Skin of body (tissue), 2 donors: ENCODE results near the gene USP36. TPM values are rescaled to one million over a fixed set of nuclear protein-coding genes. Genes with fewer than 3 reads are reported as not detected.
"Not testable (repeated sequence)": the region's sequence is repeated elsewhere in the genome, so short reads cannot be mapped to it uniquely, and the experiment has no call there.

ENCODE experiments used
- DNase-seq: peaks from one replicate; lab custom pipeline; 2025; lab: John Stamatoyannopoulos, UW
- total RNA-seq: library from RNA; depleted of rRNA; stranded (reverse); fragments of >200 nt; gene quantifications from one replicate; pipeline ENCODE4 v1.2.3, GENCODE V29; 2014

The USP36 gene
- total RNA-seq, 1 donor from 2014 or later: 43.3 TPM

DNA sequence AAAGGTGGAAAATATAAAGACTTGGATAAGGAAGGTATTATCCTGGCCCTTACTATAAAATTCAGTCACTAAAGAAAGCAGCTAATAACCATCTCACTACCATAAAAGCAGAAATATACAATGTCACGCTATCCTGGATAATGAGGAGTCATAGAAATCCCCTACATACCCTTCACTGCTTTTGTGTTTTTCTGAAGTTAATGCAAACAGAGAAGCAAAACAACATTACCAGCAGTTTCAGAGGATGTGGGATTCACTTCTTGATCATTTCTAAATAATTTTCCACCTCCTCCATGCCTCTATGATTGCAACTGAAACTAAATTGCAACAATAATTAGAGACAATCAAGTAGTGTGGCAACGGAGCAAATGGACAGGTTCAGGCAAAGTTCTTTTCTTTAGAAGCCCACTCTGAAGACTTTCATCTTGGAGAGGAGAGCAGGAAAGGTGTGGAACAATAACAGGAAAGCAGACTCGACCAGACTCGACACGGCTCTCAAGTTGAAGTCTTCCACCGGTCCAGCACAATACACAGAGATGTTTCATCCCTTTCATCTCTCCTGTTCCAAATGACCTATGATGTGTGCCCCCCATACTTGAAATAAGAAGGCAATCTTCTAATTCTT, 68.7 kb downstream of the USP36 start:
- no peak for DNase-seq

DNA sequence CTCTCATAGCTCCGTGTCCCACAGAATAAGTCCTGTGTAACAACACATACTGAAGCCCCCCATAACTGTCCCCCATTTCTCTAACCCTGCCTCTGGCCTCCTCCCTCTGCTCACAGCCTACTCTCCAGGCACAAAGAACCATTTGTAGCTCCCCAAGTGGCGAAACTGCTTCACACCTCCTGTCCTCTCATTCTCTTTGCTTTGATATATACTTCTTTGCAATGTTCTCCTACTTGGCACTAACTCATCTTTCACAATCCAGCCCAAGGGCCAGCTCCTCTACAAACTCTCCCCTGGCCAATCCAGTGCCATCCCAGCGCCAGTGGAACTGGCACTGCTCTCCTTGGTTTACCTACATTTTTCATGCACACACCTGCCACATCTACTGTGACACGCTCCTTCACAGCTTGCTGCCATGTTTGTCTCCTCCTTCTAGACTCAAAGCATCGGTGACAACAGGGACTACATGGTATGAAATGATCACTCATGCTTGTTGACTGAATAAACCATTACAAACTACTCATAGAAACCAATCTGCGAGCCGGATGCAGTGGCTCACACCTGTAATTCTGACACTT, 71.3 kb downstream of the USP36 start:
- no peak for DNase-seq

DNA sequence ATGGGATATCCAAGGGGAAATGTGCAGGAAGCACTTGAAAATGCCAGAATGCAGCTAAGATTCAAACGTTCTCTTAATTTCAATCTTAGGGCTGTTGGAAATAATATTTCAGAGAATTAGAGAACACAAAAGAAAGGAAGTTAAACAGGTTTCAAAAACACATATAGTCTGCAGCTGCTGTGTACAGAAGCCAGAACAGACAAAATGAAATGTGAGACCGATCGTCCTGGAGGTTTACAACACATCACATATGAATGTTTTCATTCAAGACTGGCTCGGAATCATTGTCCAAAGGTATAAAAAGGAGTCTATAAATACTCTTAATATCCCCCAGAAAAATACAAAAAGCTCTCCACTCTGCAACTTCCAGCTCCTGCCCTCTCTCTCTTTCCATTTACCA, 72.8 kb downstream of the USP36 start:
- no peak for DNase-seq

GRCh38 chr17:78766743-78767294, 73.8 kb downstream of the USP36 start:
- no peak for DNase-seq

DNA sequence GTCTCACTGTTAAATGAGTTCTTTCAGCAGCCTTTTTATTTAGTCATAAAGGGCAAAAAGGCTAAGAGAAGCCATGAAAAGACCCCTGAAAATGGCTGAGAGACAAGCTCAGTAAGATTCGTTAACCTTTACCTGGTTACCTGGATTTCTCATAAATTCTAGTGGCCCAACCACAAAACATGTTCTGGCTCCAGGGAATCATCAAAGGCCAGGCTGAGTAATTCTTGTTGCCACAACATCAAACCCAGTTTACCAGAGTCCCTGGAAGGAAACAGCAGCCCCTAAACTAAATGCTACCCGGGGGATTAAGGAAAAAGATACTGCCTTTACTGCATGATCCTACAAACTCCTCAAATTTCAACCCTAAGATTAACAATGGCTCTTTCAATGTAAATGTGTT, 74.4 kb downstream of the USP36 start:
- DNase-seq: no peak

DNA sequence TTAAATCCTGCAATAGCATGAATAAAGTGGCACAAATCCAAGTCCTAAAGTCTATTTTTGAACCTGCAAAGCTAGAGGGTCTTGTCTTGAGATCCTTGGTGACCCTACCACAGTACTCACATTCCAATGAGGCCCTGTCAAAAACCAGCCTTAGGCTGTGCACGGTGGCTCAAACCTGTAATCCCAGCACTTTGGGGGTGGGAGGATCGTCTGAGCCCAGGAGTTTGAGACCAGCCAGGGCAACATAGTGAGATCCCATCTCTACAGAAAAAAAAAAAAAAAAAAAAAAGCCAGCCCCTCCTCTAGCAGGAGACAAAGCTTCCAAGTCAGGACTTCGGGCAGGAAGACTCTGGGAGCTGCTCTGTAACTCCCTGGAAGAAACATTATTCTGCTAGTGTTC, 74.8 kb downstream of the USP36 start:
- no peak for DNase-seq

DNA sequence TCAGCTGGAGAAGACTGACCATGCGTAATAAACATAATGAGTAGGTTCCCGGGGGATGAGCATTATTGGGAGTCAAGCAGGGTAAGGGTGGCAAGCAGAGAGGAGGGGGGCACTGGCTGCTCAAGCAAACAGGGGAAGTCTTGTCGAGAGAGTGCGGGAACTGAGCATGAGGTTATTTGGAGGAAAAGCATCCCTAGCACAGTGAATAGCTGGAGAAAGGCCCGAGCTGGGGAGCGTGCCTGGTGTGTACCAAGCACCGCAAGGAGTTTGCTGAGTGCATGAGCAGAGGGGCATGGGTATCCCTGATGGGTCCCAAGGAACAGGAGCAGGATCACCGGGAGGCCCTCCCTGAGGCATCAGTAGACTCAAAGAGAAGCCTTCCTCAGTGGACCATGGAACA, 75.7 kb downstream of the USP36 start:
- no peak for DNase-seq

GRCh38 chr17:78763561-78763960, 77.1 kb downstream of the USP36 start:
- no peak for DNase-seq

GRCh38 chr17:78761789-78762406, 78.7 kb downstream of the USP36 start:
- no peak for DNase-seq

DNA sequence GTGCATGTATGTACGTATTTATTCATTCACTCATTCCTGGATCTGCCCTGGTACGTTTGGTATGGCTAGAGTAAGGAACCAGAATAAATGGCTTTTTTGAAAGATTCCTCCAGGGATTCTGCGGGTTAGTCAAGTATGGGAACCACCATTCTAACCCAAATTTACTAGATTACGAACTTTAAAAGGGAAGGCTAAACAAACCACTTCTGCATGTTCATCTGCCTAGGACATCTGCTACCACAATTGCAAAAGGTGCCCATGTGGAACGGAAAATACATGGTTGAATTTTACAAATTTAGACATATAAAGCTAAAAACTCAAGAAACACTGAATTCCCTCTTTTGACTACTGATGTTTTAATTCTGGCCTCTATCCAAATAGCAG, 80.7 kb downstream of the USP36 start:
- no peak for DNase-seq

DNA sequence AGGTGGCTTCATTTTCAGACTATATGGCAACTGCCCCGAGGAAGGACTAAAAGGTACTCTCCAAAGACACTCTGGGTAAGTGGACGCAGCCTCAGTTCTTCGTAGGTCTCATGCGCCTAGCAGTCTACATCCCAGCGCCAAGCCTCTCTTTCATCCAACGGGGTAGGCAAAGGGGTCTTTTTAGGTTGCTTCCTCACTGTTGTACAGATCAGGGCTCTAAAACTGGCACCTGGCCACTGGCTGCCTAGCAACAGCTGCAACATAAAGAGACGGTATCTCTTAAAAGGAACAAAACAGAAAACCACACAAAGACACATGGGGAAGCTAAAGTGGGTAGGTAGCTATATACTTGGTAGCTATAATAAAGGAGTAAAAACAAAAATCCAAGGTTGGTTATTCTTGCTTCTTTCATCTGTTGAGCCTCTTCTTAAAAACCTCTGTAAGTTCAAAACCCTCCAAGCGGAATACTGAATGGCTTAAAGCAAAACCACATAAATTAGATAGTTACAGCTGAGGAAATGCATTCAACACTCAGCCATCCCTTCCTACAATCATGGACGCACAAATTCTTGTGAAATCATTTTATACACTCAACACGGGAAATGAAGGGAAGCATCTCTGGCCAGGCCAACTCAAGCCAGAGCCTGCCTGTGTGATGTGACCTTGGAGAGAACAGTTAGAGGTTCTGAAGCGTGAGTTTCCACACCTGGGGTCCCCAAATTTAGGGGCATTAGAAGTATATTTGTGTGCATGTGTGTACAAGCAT, 81.2 kb downstream of the USP36 start:
- DNase-seq: peak; percentile 24

DNA sequence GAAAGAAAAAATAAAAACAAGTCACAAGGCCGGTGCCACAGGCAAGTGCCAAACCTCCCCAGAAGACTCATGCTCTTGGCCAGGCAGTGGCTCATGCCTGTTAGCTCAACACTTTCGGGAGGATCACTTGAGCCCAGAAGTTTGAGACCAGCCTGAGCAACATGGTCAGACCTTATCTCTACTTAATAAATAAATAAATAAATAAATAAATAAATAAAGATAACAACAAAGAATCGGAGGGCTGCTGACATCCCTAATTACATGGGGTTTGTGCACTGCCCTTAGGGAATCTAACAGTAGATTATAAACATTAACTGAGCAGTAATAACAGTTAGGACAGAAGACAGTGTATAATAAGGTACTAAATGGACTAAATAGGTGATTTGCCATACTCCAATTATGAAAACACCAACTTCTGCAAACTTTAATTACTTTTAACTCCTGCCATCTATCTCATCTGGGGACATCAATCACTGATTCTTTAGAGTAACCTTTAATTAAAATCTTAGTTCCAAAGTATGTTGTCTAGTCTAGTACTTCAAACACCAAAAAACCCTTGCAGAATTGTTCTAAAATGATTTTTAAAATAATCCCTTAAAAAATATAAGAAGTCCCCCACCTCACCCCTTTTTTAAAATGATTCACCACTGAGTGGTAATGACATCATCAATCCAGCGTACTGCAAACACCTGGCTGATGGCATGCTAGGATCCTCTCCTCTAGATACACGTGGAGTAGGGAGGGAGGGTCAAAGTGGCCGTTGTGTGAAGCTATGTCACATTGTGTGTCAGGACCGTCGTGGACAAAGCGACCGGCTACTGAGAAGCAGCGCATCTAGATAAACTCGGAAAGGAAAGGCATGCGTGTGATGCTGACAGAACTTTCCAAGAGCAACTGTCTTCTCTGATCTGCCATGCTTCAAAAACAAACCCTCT, 87.0 kb downstream of the USP36 start:
- DNase-seq: no peak

GRCh38 chr17:78751447-78752161, 89.0 kb downstream of the USP36 start:
- no peak for DNase-seq

GRCh38 chr17:78751000-78751399, 89.6 kb downstream of the USP36 start:
- not testable (repeated sequence) for DNase-seq

DNA sequence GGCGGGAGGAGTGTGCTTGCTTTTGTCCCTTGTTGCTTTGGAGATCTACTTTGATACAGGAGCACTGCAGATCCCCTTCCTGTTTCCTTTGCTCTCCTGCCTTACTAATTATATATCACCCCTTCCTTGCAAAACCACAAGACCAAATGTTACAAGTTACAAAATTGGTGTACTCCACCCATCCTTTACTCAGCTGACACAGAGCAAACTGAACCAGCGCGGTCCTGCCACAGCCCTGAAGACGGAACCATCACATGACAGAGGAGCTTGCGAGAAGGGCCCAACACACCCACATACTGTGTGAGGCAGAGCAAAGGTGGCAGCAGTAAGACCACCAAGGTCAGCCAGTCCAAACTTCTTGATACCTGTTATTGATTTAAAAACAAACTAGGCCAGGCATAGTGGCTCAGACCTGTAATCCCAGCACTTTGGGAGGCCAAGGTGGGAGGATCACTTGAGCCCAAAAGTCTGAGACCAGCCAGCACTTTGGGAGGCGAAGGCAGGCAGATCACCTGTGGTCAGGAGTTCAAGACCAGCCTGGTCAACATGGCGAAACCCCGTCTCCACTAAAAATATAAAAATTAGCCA, 91.8 kb downstream of the USP36 start:
- DNase-seq: no peak

GRCh38 chr17:78748048-78748729, 92.4 kb downstream of the USP36 start:
- DNase-seq: no peak

DNA sequence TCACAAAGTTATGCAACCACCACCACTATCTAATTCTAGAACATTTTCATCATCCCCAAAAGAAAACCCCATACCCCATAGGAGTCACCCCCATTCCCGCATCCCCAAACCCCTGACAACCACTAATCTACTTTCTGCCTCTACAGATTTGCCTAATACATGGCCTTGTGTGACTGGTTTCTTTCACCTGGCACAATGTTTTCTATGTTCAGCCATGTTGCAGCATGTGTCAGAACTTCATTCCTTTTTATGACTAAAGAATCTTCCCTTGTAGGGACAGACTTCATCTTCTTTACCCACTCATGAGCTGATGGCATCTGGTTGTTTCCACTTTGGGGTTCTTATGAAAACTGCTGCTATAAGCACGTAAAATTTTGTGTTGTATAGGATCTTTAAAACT, 93.1 kb downstream of the USP36 start:
- no peak for DNase-seq

DNA sequence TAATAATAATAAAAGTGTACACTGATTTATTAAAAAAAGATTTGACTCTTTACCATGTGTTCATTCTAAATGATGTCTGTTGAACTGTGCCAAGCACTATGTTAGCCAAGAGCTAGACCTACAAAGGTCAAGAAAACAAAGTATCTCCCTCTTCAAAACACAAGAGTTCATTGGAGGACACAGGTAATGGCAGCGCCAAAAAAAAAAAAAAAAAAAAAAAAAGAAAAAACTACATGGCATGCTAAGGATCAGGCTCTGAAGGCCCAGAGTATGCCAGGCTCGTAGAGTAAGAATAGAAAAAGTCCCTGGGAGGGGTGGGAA, 93.7 kb downstream of the USP36 start:
- DNase-seq: no peak

DNA sequence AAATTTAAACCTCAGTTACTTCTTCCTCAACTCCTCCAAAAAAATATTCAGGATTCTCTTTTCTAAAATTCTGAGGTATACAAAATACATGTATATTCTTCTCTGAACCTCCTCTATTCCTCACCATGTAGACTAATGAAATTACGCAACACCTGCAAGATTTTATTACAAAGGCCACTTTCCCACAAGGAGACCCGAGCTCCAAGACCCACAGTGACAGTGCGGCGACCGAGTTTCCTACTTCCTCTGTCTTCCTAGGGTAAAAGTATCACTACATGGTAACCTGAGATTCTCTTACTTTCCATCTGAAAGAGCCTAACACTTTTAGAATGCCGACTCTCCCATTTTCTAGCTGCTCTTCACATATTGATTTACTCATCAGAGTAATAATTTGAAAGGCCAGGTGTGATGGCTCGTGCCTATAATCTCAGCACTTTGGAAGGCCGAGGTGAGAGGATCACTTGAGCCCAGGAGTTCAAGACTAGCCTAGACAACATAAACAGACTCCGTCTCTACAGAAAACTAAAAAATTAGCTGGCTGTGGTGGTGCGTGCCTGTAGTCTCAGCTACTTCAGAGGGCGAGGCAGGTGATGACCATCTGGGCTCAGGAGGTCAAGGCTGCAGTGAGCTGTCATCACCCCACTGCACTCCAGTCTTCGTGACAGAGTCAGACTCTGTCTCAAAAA, 94.2 kb downstream of the USP36 start:
- no peak for DNase-seq
